Stimulated activated CD8-positive, alpha-beta memory T cell treated with anti-CD3 and anti-CD28 coated beads, Interleukin-4, amount 100 ng/mL, for 1 hour (primary cell): ENCODE measurements around the gene KLK4.

Experiments
- DNase-seq, 2 donors: peaks; one replicate each; pipeline ENCODE4 v3.0.0-alpha.2; 2020; ENCODE audit warnings: low read depth in 2 of 2, low spot score in 1 of 2

The KLK4 gene, protein sequence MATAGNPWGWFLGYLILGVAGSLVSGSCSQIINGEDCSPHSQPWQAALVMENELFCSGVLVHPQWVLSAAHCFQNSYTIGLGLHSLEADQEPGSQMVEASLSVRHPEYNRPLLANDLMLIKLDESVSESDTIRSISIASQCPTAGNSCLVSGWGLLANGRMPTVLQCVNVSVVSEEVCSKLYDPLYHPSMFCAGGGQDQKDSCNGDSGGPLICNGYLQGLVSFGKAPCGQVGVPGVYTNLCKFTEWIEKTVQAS

GRCh38 chr19:50911206-50912101, at the start of gene KLK4:
KLK4 (minus strand) TSS chr19:50911395; CDS start chr19:50910738, 657 bp downstream.
- DNase-seq: no peak

GRCh38 chr19:50959731-50960500, 48.7 kb upstream of the KLK4 start:
- DNase-seq: no peak

DNA sequence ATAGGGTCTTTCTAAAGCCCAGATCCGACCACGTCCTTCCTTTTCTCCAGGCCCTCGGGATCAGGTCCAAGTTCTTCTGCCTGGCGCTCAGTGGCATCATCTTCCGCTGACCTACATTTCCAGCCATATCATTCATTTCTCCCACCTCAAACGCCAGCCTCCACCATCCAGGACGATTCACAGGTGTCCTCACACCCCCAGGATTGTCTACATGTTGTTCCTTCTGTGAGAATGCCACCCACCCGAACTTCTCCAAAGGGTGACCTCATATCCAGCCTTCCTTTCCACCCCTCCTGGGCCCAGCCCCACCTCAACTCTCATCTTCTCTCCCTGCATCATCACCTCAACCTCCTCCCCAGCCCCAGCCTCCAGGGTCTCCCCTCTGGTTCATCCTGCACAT, 46.4 kb upstream of the KLK4 start:
- DNase-seq: no peak

GRCh38 chr19:50952910-50953309, 41.7 kb upstream of the KLK4 start, which contains the start of gene KLK5:
KLK5 (minus strand) TSS chr19:50953038; CDS start chr19:50952657, 381 bp downstream.
- no peak for DNase-seq

DNA sequence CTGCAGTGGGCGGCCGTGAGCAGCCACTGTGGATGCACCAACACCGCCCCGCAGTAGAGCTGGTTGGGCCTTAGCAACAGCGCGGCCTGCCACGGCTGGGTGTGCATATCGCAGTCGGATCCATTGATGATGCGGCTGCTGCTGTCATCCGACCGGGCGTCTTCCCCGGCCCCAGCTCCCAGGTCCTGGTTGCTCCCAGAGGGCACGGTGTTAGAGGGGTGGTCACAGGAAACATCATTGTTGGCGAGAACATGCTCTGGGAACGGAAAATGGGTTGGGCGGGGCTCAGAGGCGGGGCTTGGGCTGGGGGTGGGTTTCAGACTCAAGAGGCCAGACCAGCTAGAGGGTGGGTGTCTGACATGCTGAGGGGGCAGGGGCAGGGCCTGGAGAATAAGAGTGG, 38.7 kb upstream of the KLK4 start:
- DNase-seq: no peak

DNA sequence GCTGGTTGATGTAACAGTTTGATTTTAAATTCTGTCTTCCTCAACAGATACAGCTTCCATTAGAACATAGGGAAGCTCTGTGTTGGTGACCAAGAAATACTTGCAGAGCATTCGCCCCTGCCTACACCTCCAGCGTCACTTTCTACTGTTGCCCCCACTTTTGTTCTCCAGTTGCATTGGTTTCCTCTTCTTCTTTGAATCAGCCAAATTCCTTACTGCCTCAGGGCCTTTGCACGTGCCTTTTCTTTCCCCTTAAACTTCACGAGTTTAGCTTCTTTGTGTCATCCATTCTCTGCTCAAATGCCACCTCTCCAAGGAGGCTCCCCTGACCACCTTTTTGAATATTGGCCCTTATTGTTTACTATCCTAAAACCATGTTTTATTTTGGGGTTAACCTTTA, 35.9 kb upstream of the KLK4 start:
- DNase-seq: no peak

- DNase-seq: no peak
Observed at GRCh38 chr19:50944795-50945194, 33.6 kb upstream of the KLK4 start.

- DNase-seq: no peak
Observed at GRCh38 chr19:50943074-50943828, 32.1 kb upstream of the KLK4 start.

DNA sequence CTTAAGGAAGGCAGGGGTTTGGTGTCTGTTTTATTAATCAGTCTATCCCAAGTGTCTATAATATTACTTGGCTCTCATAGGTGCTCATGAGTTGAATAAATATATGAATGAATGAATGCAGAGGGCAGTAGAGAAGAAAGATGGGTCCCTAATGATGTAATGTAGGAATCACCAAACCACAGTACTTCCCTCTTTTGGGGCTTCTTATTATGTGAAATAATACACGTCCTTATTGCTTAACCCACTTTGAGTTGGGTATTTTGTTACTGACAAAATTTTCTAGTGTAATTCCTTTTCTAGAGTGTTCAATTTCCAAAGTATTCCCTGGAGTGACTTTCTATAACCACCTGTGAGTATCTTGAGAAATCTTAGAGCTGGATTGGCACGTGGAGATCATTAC, 28.4 kb upstream of the KLK4 start:
- DNase-seq: no peak

- DNase-seq: no peak
Observed at GRCh38 chr19:50933640-50934039, 22.4 kb upstream of the KLK4 start.

GRCh38 chr19:50932690-50933083, 21.5 kb upstream of the KLK4 start:
- DNase-seq: no peak

GRCh38 chr19:50932018-50932689, 21.0 kb upstream of the KLK4 start:
- DNase-seq: no peak

DNA sequence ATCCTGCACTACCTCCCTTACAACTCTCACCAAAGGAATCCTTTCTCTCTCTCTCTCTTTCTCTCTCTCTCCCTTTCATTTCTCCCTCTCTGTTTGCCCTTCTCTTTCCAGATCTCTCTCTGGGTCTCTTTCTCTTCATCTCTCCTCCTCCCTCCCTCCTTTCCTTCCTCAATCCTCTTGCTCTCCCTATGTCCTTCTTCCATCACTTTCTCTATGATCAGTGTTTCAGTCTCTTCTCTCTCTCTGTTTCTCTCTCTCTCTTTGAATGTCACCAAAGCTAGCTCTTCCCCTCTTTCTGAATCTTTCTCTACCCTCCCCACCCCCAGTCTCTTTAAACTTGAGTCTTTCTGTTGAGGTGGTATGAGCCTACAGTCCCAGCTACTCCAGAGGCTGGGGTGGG, 19.8 kb upstream of the KLK4 start:
- no peak for DNase-seq

DNA sequence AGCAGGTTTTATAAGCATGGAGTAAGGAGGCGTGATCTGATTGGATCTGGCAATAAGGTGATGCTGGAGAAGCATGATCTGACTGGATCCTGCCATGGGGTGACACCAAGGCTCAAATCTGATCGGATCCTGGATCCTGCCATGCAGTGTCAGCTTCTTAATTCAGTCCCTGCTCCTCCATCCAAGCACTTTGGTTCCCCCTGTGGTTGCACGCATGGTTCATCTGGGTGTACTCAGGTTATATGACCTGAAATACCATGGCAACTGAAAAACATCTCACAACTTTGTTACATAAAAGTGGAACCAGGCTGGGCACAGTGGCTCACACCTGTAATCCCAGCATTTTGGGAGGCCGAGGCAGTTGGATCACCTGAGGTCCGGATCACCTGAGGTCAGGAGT, 17.6 kb upstream of the KLK4 start:
- no peak for DNase-seq

DNA sequence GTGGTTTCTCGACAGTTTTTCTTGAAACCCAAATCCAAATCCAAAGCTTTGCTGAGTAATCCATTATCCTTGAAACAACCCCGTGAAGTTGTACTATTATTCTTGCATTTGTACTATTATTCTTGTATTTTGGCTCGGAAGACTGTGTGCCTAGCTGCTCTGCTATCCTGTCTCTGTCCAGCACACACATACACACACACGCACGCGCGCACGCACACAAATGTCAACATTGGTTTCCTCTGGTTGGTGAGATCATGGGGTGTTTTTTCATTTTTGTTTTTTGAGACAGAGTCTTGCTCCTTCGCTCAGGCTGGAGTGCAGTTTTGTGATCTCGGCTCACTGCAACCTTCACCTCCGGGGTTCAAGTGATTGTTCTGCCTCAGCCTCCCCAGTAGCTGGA, 14.9 kb upstream of the KLK4 start:
- no peak for DNase-seq

DNA sequence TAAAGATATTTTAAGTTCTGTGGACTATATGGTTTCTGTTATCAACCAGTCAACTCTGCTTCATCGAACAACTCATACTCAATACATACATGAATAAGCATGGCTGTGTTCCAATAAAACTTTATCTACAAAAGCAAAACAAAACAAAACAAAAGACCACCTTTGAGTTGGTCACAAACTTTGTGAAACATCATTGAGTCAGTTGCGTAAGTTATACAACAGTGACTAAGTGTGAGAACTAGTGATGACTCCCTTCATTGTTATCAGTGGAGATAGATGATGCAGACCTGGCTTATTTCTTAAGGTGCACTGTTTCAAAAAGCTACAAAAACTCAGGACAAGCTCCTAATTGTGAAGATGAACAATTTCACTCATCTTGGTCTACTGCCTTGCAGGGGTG, 14.5 kb upstream of the KLK4 start:
- no peak for DNase-seq

DNA sequence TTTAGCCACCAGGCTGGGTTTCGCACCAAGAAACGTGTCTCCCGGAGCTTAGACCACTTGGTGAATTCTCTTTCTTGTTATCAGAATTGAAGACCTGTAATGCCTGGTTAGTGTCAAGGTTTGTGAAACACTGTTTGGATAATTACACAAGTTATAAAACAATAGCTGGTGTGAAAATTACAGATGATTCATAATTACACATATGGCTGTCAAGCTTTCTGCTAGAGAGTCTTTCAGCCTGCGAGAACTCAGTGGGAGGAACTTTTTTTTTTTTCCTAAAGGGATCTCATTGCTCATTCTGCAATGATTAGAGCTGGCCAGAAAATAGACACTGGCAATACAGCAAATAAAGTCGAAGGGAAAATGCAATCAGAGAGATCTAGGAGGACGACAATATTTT, 13.4 kb upstream of the KLK4 start:
- DNase-seq: no peak

- DNase-seq: peak; percentile 30 to 53
Observed at GRCh38 chr19:50922317-50922853, 11.2 kb upstream of the KLK4 start.

GRCh38 chr19:50921426-50922316, 10.5 kb upstream of the KLK4 start:
- no peak for DNase-seq
